Keratinocyte (primary cell): Measurements from ENCODE around the gene GRHL3. TPM values are rescaled to one million over a fixed set of nuclear protein-coding genes. Genes with fewer than 3 reads are reported as not detected.
"Not testable (repeated sequence)": the region's sequence is repeated elsewhere in the genome, so short reads cannot be mapped to it uniquely, and the experiment has no call there.

Source experiments
- DNase-seq: peaks from one replicate; pipeline ENCODE4 v3.0.0-alpha.2; 2011; ENCODE audit warnings: low read depth, missing footprints, low spot score
- FAIRE-seq: peaks from 2 replicates; lab custom pipeline; 2011; peaks lifted over from hg19 to GRCh38; lab: Jason Lieb, UNC
- H2AFZ ChIP-seq: 2 replicates; pipeline ENCODE4 v1.6.0; 2012; ENCODE audit warnings: low read length, control low read depth, inconsistent platforms; ENCODE audit not compliant: control insufficient read depth
- H3K27ac ChIP-seq: 2 replicates; pipeline ENCODE4 v1.5.1; 2011; ENCODE audit warnings: low read length; ENCODE audit not compliant: control insufficient read depth, insufficient read depth
- H3K27me3 ChIP-seq: 3 replicates; pipeline ENCODE4 v1.6.0; 2011; ENCODE audit warnings: low read length; ENCODE audit not compliant: control insufficient read depth, insufficient read depth; ENCODE audit errors: extremely low read depth
- H3K36me3 ChIP-seq, 2 experiments: 2 replicates in 1 of 2; 3 replicates in 1 of 2; pipeline ENCODE4 v1.5.1; 2011; ENCODE audit warnings: low read length in 2 of 2, mild to moderate bottlenecking in 1 of 2; ENCODE audit not compliant: control insufficient read depth in 2 of 2, insufficient read depth in 2 of 2; ENCODE audit errors: extremely low read depth in 1 of 2
- H3K4me1 ChIP-seq: 3 replicates; pipeline ENCODE4 v1.5.1; 2011; ENCODE audit warnings: low read length; ENCODE audit not compliant: control insufficient read depth, insufficient read depth; ENCODE audit errors: extremely low read depth
- H3K4me2 ChIP-seq: 3 replicates; pipeline ENCODE4 v1.6.0; 2011; ENCODE audit warnings: low read depth, low read length; ENCODE audit not compliant: control insufficient read depth, insufficient read depth; ENCODE audit errors: extremely low read depth
- H3K4me3 ChIP-seq, 3 experiments: fragments of 200-600 bp in 1 of 3; sonication (generic) in 1 of 3; 2 replicates in 2 of 3; 3 replicates in 1 of 3; pipeline ENCODE4 v1.5.1; 2011 to 2016; ENCODE audit warnings: low read length in 3 of 3, mild to moderate bottlenecking in 3 of 3, control low read depth in 2 of 3, inconsistent platforms in 1 of 3, low read depth in 1 of 3, mixed read lengths in 1 of 3, mixed run types in 1 of 3, moderate library complexity in 1 of 3; ENCODE audit not compliant: control insufficient read depth in 2 of 3, insufficient read depth in 2 of 3; ENCODE audit errors: extremely low read depth in 1 of 3
- H3K79me2 ChIP-seq: 2 replicates; pipeline ENCODE4 v1.6.0; 2012; ENCODE audit warnings: low read length; ENCODE audit not compliant: control insufficient read depth, insufficient read depth
- H3K9ac ChIP-seq: 3 replicates; pipeline ENCODE4 v1.6.0; 2011; ENCODE audit warnings: low read length; ENCODE audit not compliant: control insufficient read depth, insufficient read depth; ENCODE audit errors: extremely low read depth
- H3K9me1 ChIP-seq: 3 replicates; pipeline ENCODE4 v1.6.0; 2011; ENCODE audit warnings: low read length; ENCODE audit not compliant: control insufficient read depth, insufficient read depth; ENCODE audit errors: extremely low read depth
- H3K9me3 ChIP-seq: 2 replicates; pipeline ENCODE4 v1.5.1; 2012; ENCODE audit warnings: low read depth, low read length; ENCODE audit not compliant: control insufficient read depth
- H4K20me1 ChIP-seq: 3 replicates; pipeline ENCODE4 v1.6.0; 2011; ENCODE audit warnings: low read length; ENCODE audit not compliant: control insufficient read depth, insufficient read depth; ENCODE audit errors: extremely low read depth
- EZH2 ChIP-seq: IDR thresholded peaks from one replicate; pipeline ENCODE4 v1.6.1; 2012; ENCODE audit warnings: inconsistent platforms, mild to moderate bottlenecking, low read length, moderate library complexity
- dilution Hi-C: fragments of 300-500 bp; cut with MboI; formaldehyde crosslinking; loops from one replicate; pipeline ENCODE4 v1.7.0; 2020; ENCODE audit warnings: low sequenced_read_pairs; ENCODE audit not compliant: extremely low pct_ligation_motif_present
- polyA minus RNA-seq, 3 experiments: library from RNA; depleted of rRNA, polyadenylated mRNA; stranded (reverse); fragments of >200 nt; gene quantifications; 1 replicate in 1 of 3; 2 replicates in 1 of 3; 3 replicates in 1 of 3; pipeline ENCODE4 v1.2.3, GENCODE V29; 2011
- polyA plus RNA-seq, 5 experiments: library from polyadenylated mRNA; depleted of rRNA in 3 of 5; stranded (reverse) in 3 of 5; stranded (forward) in 1 of 5; unstranded in 1 of 5; fragments of >200 nt; gene quantifications; 1 replicate in 1 of 5; 2 replicates in 3 of 5; 3 replicates in 1 of 5; pipeline versions ENCODE4 v1.2.1 to v1.2.3, GENCODE V29; 2011 to 2012; ENCODE audit warnings: missing spikeins in 2 of 5, low read depth in 1 of 5, low replicate concordance in 1 of 5
- TF ChIP-seq, protein P1 (sequence below), 3 experiments: IDR thresholded peaks in 1 of 3; conservative IDR thresholded peaks in 1 of 3; optimal IDR thresholded peaks in 1 of 3; 2 replicates in 2 of 3; 3 replicates in 1 of 3; pipeline versions ENCODE3 to v1.5.1; 2011; ENCODE audit warnings: low read length in 3 of 3, mild to moderate bottlenecking in 3 of 3, moderate library complexity in 2 of 3, control low read depth in 1 of 3, inconsistent platforms in 1 of 3; ENCODE audit not compliant: insufficient read depth in 2 of 3; ENCODE audit errors: extremely low read depth in 1 of 3

Gene GRHL3
- polyA plus RNA-seq = 7.7 to 20.5 TPM (median 13.0 TPM) in 3 replicates
- polyA plus RNA-seq (2011; ENCODE audit: low read depth) = 130 TPM
- polyA plus RNA-seq (2011; cell fraction: cytosol; rRNA removed) = 11.8 and 16.0 TPM in 2 replicates
- 45.0 and 50.1 TPM in 2 replicates for polyA plus RNA-seq (2011; cell fraction: nucleus; rRNA removed)
- polyA plus RNA-seq (2012; ENCODE audit: low replicate concordance) = 6.6 and 97.1 TPM in 2 replicates
- 9.4 to 18.6 TPM (median 14.9 TPM) in 3 replicates for polyA minus RNA-seq
- 10.4 TPM for polyA minus RNA-seq (2011; cell fraction: cytosol; rRNA and poly(A)+ RNA removed)
- polyA minus RNA-seq (2011; cell fraction: nucleus; rRNA and poly(A)+ RNA removed) = 23.3 and 32.6 TPM in 2 replicates

DNA sequence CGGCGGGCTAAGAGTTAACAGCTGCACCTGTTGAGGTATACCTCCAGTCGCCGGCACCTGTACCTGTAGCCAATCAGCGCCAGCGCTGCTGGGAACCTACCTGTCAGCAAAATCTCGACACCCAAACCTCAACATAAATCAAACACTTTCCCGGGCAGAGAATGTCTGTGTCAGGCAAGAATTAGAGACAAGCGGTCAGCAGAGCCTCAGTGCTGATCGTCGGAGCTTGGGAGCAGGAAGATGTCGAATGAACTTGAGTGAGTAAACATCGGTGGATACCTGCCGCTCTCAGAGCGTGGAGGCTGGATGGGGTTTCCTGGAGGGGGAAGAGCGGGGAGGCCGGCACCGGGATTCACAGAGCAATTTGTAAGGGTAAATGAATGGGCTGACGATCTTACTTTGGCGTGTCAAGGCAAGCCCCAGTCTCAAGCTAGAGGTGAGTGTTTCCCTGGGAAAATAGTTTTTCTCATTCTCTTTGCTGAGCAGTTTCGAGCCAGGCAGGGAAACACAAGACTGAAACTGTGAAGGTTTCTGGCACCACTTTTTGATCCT, at the start of gene GRHL3:
GRHL3 (plus strand) TSS at position 46 of the 552 bp plus-strand sequence; CDS start at position 241, 195 bp downstream.
- Histone ChIP-seq H3K4me3 (peak within 1 kb of the TSS; percentile 2 to 50 (median 45)), H3K4me1 (peaks cover 81% of the 10 kb centered on the region), H3K27ac (peak within 1 kb of the TSS; percentile 88), H3K9me1 (peaks cover 3% of the 10 kb centered on the region), H3K9me3 (no peaks in the 10 kb centered on the region), H2AFZ (no peak within 1 kb of the TSS), H3K27me3 (no peaks in the 10 kb centered on the region), H4K20me1 (no peaks in the 10 kb centered on the region), H3K36me3 (no peaks in the 10 kb centered on the region), H3K4me2 (peak within 1 kb of the TSS; percentile 88), H3K9ac (peak within 1 kb of the TSS; percentile 96), H3K79me2 (no peaks in the 10 kb centered on the region)
- peak; percentile 62 for DNase-seq
- FAIRE-seq = peak; percentile 80
- TF ChIP-seq, protein P1, sequence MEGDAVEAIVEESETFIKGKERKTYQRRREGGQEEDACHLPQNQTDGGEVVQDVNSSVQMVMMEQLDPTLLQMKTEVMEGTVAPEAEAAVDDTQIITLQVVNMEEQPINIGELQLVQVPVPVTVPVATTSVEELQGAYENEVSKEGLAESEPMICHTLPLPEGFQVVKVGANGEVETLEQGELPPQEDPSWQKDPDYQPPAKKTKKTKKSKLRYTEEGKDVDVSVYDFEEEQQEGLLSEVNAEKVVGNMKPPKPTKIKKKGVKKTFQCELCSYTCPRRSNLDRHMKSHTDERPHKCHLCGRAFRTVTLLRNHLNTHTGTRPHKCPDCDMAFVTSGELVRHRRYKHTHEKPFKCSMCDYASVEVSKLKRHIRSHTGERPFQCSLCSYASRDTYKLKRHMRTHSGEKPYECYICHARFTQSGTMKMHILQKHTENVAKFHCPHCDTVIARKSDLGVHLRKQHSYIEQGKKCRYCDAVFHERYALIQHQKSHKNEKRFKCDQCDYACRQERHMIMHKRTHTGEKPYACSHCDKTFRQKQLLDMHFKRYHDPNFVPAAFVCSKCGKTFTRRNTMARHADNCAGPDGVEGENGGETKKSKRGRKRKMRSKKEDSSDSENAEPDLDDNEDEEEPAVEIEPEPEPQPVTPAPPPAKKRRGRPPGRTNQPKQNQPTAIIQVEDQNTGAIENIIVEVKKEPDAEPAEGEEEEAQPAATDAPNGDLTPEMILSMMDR (optimal IDR thresholded peaks at IDR 0.05 in 1 of 3, IDR thresholded peaks at IDR 0.05 in 1 of 3, conservative IDR thresholded peaks at IDR 0.05 in 1 of 3; ENCODE audit: extremely low read depth in 1 of 3, insufficient read depth in 2 of 3, low read length in 3 of 3) = no peak
- TF ChIP-seq EZH2 = no peak
- dilution Hi-C loops = no loop called here

DNA sequence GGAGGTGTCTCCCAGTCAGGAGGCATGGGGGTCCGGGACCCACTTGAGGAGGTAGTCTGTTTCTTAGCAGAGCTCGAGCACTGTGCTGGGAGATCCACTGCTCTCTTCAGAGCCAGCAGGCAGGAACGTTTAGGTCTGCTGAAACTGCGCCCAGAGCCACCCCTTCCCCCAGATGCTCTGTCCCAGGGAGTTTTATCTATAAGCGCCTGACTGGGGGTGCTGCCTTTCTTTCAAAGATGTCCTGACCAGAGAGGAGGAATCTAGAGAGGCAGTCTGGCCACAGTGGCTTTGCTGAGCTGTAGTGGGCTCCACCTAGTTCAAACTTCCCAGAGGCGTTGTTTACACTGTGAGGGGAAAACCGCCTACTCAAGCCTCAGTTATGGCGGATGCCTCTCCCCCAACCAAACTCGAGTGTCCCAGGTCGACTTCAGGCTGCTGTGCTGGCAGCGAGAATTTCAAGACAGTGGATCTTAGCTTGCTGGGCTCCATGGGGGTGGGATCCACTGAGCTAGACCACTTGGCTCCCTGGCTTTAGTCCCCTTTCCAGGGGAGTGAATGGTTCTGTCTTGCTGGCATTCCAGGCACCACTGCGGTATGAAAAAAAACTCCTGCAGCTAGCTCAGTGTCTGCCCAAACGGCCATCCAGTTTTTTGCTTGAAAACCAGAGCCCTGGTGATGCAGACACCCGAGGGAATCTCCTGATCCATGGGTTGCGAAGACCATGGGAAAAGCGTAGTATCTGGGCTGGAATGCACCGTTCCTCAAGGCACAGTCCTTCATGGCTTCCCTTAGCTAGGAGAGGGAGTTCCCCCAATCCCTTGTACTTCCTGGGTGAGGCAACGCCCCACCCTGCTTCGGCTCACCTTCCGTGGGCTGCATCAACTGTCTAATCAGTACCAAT, 44.7 kb upstream of the GRHL3 start:
- DNase-seq, H3K4me3 ChIP-seq, H3K27ac ChIP-seq, H3K4me1 ChIP-seq, FAIRE-seq, H3K9me3 ChIP-seq, H2AFZ ChIP-seq, H3K79me2 ChIP-seq, dilution Hi-C loops, H4K20me1 ChIP-seq, H3K9ac ChIP-seq, H3K27me3 ChIP-seq, H3K4me2 ChIP-seq, H3K36me3 ChIP-seq, H3K9me1 ChIP-seq: not testable (repeated sequence)
